H1 (cell line): Measurements from ENCODE around the gene CDHR5. TPM values are rescaled to one million over a fixed set of nuclear protein-coding genes. Genes with fewer than 3 reads are reported as not detected.

ENCODE experiments used
- CEBPB ChIP-seq: IDR thresholded peaks from 2 replicates; pipeline ENCODE4 v1.6.1; 2012; ENCODE audit warnings: low read depth, low read length
- CHD1 ChIP-seq: IDR thresholded peaks from 2 replicates; pipeline ENCODE4 v1.6.1; 2012; ENCODE audit warnings: low read depth, low read length, improper control_type of control experiment
- KDM1A ChIP-seq: fragments of 200-600, 300-600 bp; sonication (generic); IDR thresholded peaks from 2 replicates; pipeline ENCODE4 v1.7.1; 2016; ENCODE audit warnings: mild to moderate bottlenecking, low read length, borderline replicate concordance
- NANOG ChIP-seq: IDR thresholded peaks from 2 replicates; pipeline ENCODE4 v1.6.1; 2011; ENCODE audit warnings: low read length, low read depth, mild to moderate bottlenecking, inconsistent platforms; ENCODE audit not compliant: insufficient read depth, poor library complexity, severe bottlenecking
- POLR2A ChIP-seq, 2 experiments: IDR thresholded peaks; 1 replicate in 1 of 2; 2 replicates in 1 of 2; pipeline ENCODE4 v1.6.1; 2011; ENCODE audit warnings: low read depth in 2 of 2, low read length in 2 of 2, mild to moderate bottlenecking in 2 of 2; ENCODE audit errors: control extremely low read depth in 1 of 2
- SP2 ChIP-seq: IDR thresholded peaks from 2 replicates; pipeline ENCODE4 v1.6.1; 2012; ENCODE audit warnings: mild to moderate bottlenecking, low read length, inconsistent platforms
- TAF1 ChIP-seq: IDR thresholded peaks from 2 replicates; pipeline ENCODE4 v1.6.1; 2011; ENCODE audit warnings: mild to moderate bottlenecking, low read depth, low read length
- polyA plus RNA-seq, 7 experiments: library from polyadenylated mRNA; depleted of rRNA in 3 of 7; stranded (reverse) in 5 of 7; unstranded in 2 of 7; fragments of >200 nt in 5 of 7; fragments of 200-250 nt in 2 of 7; gene quantifications; 1 replicate in 5 of 7; 2 replicates in 1 of 7; 4 replicates in 1 of 7; pipeline versions ENCODE4 v1.2.1 to v1.2.3, GENCODE V29; 2011 to 2013; ENCODE audit warnings: missing spikeins in 2 of 7, mixed read lengths in 2 of 7
- total RNA-seq: library from RNA; stranded (reverse); fragmentation: NEBNext Ultra II Directional; extraction: Animal tissue kit (Norgen Biotek cat#: 25700); gene quantifications from 2 replicates; pipeline ENCODE4 v1.2.1, GENCODE V29; 2021
- TF ChIP-seq, protein P1 (sequence below), 3 experiments: IDR thresholded peaks; 1 replicate in 2 of 3; 2 replicates in 1 of 3; pipeline versions ENCODE4 v1.5.1 to v1.6.1; 2011; ENCODE audit warnings: low read length in 3 of 3, mild to moderate bottlenecking in 3 of 3, inconsistent platforms in 2 of 3, low read depth in 1 of 3, moderate library complexity in 1 of 3; ENCODE audit not compliant: insufficient read depth in 1 of 3; ENCODE audit errors: control extremely low read depth in 1 of 3

CDHR5 gene
- total and polyA plus RNA-seq, 2 of the 8 experiments (the other 6 are each of a cell fraction or from before 2014, with no cell fraction given): not detected

DNA sequence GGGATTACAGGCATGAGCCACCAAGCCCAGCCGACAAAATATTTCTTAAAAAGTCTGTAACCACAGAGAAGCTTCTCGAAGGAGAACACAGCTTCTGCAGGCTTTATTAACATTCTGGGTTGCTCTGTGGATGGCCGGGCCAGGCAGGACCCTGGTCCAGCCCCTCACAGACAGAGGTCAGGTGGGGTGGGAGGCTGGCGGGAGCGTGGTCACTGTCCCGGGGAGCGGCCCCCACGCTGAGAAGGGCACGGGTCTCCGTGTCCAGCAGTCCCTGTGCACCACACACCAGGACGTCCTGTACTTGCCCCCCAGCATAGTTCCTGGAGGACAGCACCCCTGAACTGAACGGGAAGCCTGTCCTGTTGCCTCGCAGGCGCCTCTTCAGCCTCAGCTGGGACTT lies 31.7 kb upstream of the CDHR5 start (continued):
- TF ChIP-seq, protein P1, sequence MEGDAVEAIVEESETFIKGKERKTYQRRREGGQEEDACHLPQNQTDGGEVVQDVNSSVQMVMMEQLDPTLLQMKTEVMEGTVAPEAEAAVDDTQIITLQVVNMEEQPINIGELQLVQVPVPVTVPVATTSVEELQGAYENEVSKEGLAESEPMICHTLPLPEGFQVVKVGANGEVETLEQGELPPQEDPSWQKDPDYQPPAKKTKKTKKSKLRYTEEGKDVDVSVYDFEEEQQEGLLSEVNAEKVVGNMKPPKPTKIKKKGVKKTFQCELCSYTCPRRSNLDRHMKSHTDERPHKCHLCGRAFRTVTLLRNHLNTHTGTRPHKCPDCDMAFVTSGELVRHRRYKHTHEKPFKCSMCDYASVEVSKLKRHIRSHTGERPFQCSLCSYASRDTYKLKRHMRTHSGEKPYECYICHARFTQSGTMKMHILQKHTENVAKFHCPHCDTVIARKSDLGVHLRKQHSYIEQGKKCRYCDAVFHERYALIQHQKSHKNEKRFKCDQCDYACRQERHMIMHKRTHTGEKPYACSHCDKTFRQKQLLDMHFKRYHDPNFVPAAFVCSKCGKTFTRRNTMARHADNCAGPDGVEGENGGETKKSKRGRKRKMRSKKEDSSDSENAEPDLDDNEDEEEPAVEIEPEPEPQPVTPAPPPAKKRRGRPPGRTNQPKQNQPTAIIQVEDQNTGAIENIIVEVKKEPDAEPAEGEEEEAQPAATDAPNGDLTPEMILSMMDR (IDR thresholded peaks at IDR 0.05; ENCODE audit: control extremely low read depth in 1 of 3, insufficient read depth in 1 of 3, low read depth in 1 of 3, low read length in 3 of 3): no peak
- no peak for TF ChIP-seq POLR2A (IDR thresholded peaks at IDR 0.05; ENCODE audit: control extremely low read depth in 1 of 2, low read depth in 2 of 2, low read length in 2 of 2)
- no peak for TF ChIP-seq CEBPB
- TF ChIP-seq TAF1: no peak
- TF ChIP-seq SP2: no peak
- no peak for TF ChIP-seq CHD1
- no peak for TF ChIP-seq KDM1A
- TF ChIP-seq NANOG: no peak
